HG03066 (cell line): ENCODE measurements around the gene LIMD2.

Experiments
- ATAC-seq: cut with Tn5 transposase; IDR thresholded peaks from one replicate; pipeline ENCODE4 v1.9.1; 2021; ENCODE audit warnings: low read depth; ENCODE audit not compliant: unreplicated experiment

Gene LIMD2

DNA sequence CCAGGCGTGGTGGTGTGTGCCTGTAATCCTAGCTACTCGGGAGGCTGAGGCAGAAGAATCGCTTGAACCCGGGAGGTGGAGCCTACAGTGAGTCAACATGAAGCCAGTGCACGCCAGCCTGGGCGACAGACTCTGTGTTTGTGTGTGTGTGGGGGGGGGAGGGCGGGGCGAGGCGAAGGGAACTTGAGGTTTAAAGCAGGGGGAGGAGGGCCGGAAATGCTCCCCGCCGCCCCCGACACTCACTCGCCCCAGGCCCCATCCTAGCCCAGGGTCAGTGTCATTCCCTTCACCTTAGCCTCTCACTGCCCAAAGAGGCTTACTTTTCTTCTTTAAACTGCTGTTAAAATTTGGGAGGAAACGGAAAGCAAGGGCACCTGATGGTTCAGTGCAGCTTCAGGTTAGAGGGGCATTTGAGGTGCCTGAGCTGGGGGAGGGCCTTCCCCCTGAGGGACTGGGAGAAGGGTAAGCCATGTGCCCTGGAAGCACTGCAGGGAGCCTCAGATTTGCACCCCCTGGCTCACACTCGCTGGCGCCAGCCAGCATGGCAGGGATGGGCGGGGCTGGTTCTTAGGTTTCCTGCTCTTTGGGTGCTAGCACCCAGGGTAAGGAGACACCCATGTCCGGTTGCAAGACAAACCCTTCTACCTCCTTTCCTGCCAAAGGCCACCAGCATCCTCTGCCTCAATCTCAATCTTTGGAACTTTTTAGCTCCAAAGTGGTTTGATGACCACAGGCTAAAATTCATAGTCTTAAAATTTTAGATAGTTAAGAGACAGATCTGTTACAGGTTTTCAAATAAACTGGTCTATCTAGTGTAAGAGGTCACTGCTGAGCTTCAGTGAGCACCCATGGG, 2.2 kb upstream of the LIMD2 start:
- no peak for ATAC-seq

DNA sequence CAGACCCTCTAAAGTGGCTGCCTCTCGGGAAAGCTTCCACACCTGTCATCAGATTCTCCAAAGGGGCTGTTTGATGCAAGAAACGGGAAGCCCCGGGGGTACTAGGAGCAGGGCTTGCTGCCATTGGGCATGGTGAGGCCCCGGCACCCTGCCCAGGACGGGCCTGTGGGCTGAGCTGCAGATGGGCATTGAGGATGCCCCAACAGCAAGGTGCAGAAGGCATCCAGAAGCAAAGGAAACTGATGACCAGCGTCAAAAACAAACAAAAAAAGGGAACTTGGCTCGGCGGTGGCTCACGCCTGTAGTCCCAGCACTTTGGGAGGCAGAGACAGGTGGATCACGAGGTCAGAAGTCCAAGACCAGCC, 1.5 kb upstream of the LIMD2 start:
- no peak for ATAC-seq

DNA sequence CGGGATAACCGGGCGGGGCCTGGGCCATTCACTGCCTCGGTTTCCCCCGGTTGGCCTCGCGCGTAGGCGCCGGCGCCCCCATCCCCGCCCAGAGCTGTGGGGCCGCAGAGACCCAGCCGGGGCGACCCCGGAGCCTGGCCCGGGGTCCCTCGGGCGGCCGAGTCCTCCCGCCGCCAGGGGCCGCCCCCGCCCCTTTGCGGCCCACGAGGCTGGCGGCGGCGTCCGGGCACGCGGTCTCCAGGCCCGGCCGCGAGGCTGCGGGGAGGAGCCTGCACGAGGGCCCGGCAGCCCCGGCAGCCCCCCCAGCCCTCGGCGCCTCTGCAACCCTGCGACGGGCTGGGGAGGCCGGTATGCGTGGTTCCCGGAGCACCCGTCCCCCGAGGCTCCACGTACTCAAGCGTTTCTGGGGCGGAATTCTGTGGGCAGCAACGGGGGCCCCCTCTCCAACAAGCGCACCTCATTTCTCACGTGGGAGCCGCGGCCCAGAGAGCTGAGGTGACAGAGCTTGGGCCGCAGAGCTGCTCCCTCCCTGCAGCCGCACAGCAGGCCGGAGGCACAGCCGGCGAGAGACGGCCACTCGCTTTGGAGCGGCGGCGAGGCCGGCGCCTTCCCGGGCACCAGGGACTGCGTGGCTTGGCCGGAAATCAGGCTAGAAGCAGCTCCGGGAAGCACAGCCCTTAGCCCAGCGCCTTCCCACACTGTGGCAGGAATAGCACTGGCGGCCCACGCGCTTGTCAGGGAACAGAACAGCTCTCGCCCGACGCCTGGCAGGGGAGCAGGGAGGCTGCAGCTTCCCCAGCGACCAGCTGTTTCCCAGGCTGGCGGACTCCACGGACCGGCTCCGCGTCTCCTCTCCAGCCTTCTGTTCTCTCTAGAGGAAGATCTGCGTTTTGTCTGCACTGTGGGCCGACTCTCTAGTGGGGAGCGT, 867 bp upstream of the LIMD2 start:
- no peak for ATAC-seq

DNA sequence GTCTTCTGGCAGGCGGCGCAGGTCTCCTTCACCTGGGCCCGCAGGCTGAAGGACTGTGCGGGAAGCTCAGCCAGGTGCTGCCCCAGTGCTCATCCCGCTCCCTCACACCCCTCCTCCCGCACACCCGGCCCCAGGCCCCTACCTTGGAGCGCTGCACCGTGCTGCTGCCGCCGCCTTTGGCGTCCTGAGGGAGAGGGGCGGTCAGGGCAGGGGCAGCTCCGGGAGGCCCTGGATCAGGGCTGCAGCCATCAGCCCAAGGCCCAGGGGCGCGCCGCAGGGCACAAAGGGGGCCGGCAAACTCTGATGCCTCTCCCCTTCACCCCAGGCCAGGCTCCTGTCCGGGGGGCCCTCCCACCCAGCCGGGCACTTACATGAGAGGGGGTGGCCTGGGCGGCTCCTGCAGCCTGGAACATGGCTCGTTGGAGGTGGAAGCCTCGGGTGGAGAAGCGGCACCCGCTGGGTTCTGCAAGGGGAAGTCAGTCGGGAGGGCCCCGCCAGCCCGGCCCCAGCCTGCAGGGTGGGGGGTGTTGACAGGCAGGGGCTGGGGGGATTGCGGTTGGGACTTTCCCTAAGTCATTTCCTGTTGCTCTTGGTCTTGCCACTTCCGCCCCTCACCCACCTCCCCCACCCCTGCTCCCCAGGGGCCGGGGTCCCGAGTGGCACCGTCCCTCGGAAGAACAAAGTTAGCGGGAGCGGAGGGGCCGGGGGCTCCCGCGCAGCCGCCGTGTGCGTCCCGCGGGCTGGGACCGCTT, 863 bp downstream of the LIMD2 start:
- no peak for ATAC-seq

DNA sequence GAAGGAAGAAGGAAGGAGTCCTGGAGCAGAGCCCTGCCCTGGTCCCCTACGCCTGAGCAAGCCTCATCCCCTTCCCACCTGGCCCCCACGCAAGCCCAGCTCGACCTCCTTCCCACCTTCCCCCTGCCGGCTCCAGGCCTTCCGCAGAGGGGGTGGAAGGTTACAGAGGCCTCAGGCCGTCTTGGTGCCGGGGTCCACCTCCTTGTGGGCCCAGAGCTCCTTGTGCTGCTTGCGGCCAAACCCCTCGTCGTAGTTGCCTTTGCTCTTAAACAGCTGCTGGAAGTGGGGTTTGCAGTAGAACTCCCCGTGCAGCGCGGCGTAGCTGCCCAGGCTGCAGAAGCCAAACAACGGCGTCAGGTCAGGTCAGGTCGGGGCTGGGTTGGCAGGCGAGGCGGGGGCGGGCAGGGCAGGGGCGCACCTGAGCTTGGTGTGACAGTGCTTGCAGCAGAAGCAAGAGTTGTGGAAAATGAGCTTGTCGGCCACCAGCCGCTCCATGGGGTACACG, 1.5 kb downstream of the LIMD2 start:
- no peak for ATAC-seq

DNA sequence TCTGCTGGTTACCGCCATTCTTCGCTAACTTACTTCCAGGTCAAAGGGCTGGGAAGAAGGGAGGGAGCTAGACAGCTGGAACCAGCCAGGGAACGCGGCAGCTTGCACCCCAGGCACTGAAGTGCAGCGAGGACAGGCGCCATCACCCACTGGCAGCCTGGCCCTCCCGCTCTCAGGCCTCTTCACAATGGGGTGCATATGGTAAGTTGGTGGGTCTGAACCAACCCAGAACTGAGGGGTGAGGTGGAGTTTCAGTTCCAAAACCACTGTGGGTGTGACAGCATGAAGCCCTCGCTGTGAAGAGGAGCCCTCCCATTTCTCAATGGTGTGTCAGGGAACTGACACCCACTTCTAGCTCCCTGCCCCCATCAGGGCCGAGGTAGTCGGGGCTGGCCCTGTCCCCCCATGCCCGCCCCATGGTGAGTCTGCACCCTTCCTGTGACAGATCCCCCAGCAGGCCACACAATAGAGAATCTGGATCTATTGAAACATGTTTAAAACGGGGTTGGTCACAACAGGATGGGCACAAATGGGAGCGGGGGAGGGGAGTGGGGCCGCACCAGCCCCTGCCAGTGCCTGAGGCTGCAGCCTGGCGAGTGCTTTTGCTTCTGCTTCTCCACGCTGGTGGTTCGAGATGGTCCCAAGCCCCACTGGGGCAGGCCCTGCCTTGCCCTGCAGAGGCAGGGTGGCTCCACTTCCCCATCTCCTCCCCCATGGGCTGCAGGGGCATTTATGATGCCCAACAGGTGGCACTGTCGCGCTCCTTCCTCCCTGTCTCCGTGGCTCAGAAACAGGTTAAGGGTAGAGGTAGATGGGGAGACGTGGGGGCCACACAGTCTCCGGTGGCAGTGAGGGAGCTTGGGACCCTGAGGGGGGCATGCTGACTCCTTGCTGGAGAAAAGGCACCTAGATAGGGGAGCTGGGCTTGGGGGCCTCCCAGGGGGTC, 2.3 kb downstream of the LIMD2 start:
- peak; percentile 26 for ATAC-seq

DNA sequence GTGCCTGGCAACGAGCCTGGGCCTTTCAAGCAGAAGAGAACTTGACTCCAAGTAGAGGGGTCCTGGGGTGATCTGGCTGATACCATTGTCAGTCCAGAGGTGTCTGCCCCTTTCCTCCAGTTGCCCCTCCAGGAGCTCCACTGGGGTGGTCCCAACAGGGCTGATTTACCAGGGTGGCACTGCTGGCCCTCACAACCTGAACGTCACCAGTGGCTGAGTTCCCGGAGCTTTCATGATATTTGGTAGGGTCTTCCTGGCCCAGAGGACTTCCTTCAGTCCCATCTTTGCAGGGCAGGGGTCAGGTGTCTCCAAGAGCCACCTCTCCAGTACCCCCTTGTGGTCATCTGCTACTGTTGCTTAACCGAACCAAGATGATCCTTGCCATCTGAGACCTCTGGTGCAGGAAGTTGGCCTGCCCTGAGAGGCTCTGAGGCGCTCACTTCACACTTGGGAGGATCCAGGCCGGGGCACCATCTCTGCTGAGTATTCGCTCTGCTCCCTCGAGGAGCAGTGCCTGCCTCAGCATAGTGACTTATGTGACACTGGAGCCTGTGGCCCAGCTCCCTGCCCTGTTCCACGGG, 3.5 kb downstream of the LIMD2 start:
- ATAC-seq = no peak

DNA sequence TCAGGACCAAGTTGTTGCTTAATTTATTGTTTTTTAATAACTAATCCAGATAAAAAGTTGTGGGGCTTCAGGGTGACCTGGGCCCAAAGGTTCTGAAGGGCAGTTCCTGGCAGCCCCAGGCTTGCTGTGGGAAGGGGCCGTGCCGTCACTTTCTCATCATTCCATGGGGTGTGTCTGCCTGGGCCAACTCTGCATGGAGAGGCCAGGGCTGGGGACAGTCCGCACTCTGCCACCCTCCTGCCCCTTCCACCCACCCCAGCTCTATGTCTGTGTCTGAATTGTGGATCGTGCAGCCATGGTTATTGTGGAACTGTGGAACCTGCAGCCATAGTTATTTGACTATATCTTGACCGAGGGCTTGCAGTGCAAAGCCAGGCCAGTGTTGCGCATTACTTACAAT, 4.0 kb downstream of the LIMD2 start:
- no peak for ATAC-seq

DNA sequence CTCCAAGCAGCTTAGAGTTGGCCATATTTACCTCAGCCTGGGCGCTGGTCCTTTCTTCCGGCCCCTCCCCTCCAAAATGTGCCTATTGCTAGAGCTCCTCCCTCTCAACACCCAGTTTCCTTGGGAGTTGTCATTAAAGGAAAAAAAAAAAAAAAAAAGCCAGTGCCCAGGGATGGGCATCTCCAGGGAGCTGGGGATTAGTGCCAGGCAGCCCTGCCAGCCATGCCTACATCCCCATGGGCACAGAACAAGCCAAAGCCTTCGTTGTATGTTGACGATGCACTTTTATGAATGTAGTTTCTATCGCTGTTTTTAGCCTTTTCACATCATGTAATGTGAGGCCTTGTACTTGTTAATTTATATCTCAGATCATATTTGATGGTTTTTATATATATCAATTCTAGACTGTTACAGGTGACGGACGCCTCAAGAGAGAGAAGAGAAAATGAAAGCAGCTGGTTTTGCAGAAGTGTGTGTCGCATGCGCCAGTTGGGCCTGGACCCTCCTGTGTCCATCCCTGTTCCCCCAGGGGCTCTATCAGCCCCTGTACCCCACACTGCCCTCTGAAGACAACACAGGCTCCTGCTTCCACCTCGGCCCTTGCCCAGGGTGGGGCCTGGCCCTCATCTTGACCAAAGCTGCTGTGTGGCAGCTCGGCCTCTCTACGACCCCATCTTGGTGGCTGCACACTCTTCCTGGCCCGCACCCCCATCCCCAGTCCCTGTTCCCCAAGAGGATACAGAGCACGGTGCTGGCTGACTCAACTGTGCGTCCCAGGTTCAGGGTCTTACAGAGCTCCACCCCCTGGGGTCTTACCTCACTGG, 4.8 kb downstream of the LIMD2 start:
- no peak for ATAC-seq

DNA sequence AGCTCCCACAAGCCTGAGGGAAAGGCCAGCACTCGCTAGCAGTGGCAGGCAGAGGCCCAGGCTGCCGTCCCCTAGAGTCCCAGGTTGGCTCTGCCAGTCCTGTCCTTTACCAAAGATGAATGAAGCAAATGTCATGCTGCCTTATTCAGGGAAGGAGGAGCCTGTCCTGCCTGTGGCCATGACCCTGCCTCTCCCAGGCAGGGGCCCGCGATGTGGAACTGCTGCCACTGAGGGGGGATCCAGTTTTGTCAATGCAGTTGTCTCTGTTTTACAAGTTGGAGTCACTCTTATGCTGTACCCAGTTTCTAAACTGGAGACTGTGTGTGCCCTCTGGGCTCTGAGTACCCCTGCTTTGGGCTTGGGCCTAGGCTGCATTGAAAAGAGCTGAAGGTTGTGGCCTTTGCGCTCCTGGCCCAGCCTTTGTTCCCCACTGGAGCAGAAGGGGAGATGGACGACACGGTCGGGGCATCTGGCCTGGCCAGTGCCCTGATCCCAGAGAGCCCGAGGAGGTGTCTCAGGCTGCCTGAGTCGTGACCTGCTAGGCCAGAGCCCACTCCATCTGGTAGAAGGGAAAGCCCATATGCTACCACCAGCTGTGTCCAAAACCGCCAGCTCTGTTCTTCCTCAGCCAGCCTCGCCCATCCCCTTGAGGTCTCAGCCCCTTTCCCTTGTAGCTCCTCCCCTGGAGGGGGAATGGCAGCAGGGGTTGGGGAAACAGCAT, 5.5 kb downstream of the LIMD2 start:
- no peak for ATAC-seq

DNA sequence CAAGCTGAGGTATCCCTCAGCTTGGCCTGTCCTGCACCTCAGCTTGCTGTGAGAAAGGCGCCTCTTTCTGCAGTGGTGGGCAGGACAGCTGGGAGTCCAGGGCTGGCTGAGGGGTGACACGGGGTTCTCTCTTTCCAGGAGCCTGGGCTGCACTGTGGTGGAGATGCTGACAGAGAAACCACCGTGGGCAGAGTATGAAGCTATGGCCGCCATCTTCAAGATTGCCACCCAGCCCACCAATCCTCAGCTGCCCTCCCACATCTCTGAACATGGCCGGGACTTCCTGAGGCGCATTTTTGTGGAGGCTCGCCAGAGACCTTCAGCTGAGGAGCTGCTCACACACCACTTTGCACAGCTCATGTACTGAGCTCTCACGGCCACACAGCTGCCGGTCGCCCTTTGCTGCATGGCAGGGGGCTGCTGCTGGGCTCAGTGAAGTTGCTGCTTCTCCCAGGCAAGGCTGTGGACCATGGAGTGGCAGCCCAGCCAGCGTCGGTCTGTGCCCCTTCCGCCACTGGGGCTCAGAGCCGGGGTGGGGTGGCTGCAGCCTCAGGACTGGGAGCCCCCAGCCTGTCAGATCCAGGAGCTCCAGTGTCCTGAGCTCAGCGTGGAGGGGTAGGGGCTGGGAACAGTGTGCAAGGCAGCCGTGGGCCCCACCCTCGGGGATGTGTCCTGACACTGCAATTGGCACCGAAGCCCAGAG, 6.4 kb downstream of the LIMD2 start:
- ATAC-seq = no peak

DNA sequence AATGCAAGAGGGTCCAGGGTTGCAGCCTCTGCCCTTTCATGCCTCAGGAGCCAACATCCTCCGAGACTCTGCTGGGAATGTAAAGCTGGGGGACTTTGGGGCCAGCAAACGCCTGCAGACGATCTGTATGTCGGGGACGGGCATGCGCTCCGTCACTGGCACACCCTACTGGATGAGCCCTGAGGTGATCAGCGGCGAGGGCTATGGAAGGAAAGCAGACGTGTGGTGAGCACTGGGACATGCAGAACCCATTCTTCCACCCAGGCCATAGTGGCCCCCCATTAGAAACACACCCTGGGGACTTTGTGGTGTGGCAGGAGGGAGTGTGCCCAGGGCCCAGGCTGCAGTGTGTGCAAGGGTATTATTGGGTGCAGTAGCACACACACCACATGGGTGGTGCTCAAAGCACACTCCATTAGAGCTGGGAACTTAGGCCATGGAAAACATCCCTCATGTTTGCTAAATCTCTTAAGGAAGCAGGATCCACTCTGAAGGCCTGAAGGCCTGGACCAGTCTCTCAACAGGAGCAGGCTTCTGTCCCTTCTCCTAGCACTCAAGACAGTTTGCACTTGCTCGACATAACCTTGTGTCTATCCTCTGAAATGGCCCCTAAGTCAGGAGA, 7.6 kb downstream of the LIMD2 start:
- ATAC-seq = no peak

DNA sequence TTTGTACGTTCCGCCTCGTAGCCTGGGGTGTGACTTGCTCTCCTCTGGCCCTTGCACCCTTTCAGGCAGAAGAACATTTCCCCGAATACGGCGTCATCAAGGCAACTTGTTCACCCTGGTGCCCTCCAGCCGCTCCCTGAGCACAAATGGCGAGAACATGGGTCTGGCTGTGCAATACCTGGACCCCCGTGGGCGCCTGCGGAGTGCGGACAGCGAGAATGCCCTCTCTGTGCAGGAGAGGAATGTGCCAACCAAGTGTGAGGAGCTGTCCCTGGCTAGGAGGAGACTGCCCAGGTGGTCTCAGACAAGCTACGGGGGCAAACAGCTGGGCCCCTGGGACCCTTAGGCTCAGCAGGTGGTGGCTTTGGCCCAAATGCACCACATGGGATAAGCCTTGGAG, 10.4 kb downstream of the LIMD2 start:
- no peak for ATAC-seq

DNA sequence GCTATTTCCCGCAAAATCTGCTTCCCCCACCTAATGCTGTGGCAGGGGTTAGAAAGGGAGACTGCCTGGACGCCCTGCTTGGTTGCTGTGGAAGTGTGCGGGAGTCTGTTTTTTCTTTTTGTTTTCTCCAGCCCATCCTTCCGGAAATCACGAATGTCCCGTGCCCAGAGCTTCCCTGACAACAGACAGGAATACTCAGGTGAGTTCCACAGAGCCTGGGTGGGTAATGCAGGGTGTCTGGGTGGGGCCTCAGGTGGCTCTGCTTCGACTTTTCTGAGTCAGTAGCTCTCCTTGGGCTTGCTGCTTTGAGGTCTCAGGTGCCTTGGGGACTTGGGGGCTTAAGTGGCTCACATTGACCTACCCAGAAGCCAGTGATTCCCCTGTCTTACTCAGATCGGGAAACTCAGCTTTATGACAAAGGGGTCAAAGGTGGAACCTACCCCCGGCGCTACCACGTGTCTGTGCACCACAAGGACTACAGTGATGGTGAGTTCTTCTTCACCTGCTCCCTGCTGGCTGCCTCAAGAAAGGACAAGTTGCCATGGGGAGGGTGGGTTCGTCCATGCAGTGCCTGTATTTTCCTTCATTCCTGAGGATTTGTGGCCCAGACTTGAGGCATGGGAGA, 11.4 kb downstream of the LIMD2 start:
- no peak for ATAC-seq

DNA sequence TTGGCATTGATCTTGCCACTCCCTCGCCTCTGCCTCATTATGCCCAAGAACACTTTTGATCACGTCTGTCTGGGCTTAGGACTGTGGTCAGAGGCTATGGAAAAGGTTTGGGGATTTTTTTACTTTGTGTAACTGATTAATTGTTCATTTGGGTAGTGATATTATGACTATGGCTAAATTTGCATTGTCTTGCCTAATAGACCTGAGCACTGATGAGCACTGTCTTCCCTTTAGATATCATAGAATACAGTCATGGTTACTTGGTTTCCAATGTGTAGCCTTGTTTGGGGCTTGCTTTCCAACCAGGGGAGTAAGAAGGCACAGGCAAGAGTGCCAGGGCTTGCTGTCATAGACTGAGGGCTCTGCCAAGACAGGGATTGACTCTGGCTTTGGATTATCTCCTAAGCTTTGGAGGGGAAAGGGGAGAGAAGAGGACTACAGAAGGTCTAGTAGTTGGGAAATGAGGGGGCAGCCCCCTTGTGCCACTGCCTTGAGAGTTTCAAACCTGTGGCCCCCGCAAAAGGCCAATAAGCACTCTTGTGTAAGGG, 13.7 kb downstream of the LIMD2 start:
- ATAC-seq = no peak

DNA sequence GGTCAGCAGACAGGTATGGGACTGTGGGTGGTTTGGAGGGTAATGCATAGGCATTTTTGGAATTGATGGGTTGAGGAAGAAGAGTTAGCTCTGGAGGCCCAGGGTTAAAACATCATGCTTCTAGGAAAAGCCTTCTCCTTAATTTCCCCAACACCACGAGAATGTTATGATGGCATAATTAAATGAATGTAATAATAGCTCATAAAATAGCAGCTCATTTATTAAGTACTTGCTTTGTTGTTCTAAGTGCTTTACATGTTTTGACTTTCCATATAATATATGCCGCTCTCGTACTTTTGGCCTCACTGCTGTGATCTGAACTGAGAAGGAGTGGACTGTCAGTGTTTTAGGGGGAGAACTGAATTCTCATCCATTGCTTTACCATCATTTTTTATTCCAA, 14.3 kb downstream of the LIMD2 start:
- ATAC-seq = no peak
